Lung (tissue), 12 donors: ENCODE results near the gene MEA1. TPM values are rescaled to one million over a fixed set of nuclear protein-coding genes. Genes with fewer than 3 reads are reported as not detected.

Experiments
- ATAC-seq: fragments of 200-7000 bp; cut with Tn5 transposase; one replicate; pipeline ENCODE4 v1.9.1; 2020; ENCODE audit warnings: moderate number of reproducible peaks; ENCODE audit not compliant: insufficient read depth, low FRiP score
- DNase-seq, 3 donors: peaks; one replicate each; pipeline ENCODE4 v3.0.0-alpha.2; 2013 to 2017
- H3K27ac ChIP-seq, 2 donors: one replicate each; pipeline ENCODE4 v1.5.1; 2013; ENCODE audit warnings: mild to moderate bottlenecking in 2 of 2, moderate library complexity in 2 of 2, control low read depth in 1 of 2, inconsistent platforms in 1 of 2, low read depth in 1 of 2, low read length in 1 of 2
- H3K27me3 ChIP-seq, 3 donors: one replicate each; pipeline ENCODE4 v1.5.1; 2013; ENCODE audit warnings: low read length in 2 of 3; ENCODE audit not compliant: control insufficient read depth in 3 of 3, insufficient read depth in 3 of 3
- H3K36me3 ChIP-seq, 4 donors: one replicate each; pipeline ENCODE4 v1.5.1; 2013; ENCODE audit warnings: low read length in 4 of 4, mild to moderate bottlenecking in 1 of 4, moderate library complexity in 1 of 4; ENCODE audit not compliant: control insufficient read depth in 4 of 4, insufficient read depth in 4 of 4
- H3K4me1 ChIP-seq, 5 donors: one replicate each; pipeline ENCODE4 v1.5.1; 2013; ENCODE audit warnings: low read length in 5 of 5, mild to moderate bottlenecking in 2 of 5, moderate library complexity in 1 of 5; ENCODE audit not compliant: control insufficient read depth in 5 of 5, insufficient read depth in 5 of 5
- H3K4me3 ChIP-seq: one replicate; pipeline ENCODE4 v1.5.1; 2013; ENCODE audit warnings: mild to moderate bottlenecking, control low read depth, moderate library complexity
- H3K9ac ChIP-seq, 2 donors: one replicate each; pipeline ENCODE4 v1.5.1; 2013; ENCODE audit warnings: low read length in 2 of 2, control low read depth in 1 of 2; ENCODE audit not compliant: insufficient read depth in 1 of 2
- H3K9me3 ChIP-seq, 4 donors: one replicate each; pipeline ENCODE4 v1.5.1; 2013; ENCODE audit warnings: low read length in 3 of 4, mild to moderate bottlenecking in 1 of 4, moderate library complexity in 1 of 4; ENCODE audit not compliant: control insufficient read depth in 4 of 4, insufficient read depth in 3 of 4
- CTCF ChIP-seq: IDR thresholded peaks from 2 replicates; pipeline ENCODE4 v1.5.1; 2012; ENCODE audit warnings: mild to moderate bottlenecking; ENCODE audit errors: control extremely low read depth, extremely low read depth
- WGBS, 2 donors: extraction: QIAGEN DNeasy Blood & Tissue Kit; methylation state at CpG; one replicate each; pipeline ENCODE4 v1.1.7; 2013; 5-methylcytosine and 5-hydroxymethylcytosine counted together
- polyA plus RNA-seq, 2 donors: library from polyadenylated mRNA; stranded (reverse); fragments of 200-250 nt; gene quantifications; one replicate each; pipeline ENCODE4 v1.2.1, GENCODE V29; 2013
- total RNA-seq, 2 donors: library from RNA; depleted of rRNA in 1 of 2; stranded (reverse); fragments of >200 nt in 1 of 2; gene quantifications; one replicate each; pipeline ENCODE4 v1.2.1, GENCODE V29; 2014 to 2021
- donor health status: control.
- donor health status: control.
- donor health status: Bipolar disorder and iron deficiency.
- donor health status: healthy.
- donor health status: DM: yes; HTN: yes; CAD: no.

Gene MEA1
- total and polyA plus RNA-seq, 4 donors: 32.5 to 113 (median 55.2) TPM

- DNase-seq (peak; percentile 25 to 32 (median 29)), ATAC-seq (no peak)
- TF ChIP-seq CTCF: no peak
- 91 to 94% methylated on average over 9 of the region's 9 CpGs for WGBS, 2 donors
- Histone ChIP-seq H3K9me3 (no peaks in the 10 kb centered on the region), H3K27me3 (peaks cover 0 to 4% (median 3%) of the 10 kb centered on the region in 3 donors), H3K27ac (no peak overlapping the region), H3K9ac (no peak overlapping the region), H3K4me3 (no peak overlapping the region), H3K36me3 (peaks cover 0 to 44% (median 15%) of the 10 kb centered on the region in 4 donors), H3K4me1 (peaks cover 0 to 14% (median 2%) of the 10 kb centered on the region in 5 donors)
Observed at GRCh38 chr6:42963855-42964605, 49.7 kb downstream of the MEA1 start.

DNA sequence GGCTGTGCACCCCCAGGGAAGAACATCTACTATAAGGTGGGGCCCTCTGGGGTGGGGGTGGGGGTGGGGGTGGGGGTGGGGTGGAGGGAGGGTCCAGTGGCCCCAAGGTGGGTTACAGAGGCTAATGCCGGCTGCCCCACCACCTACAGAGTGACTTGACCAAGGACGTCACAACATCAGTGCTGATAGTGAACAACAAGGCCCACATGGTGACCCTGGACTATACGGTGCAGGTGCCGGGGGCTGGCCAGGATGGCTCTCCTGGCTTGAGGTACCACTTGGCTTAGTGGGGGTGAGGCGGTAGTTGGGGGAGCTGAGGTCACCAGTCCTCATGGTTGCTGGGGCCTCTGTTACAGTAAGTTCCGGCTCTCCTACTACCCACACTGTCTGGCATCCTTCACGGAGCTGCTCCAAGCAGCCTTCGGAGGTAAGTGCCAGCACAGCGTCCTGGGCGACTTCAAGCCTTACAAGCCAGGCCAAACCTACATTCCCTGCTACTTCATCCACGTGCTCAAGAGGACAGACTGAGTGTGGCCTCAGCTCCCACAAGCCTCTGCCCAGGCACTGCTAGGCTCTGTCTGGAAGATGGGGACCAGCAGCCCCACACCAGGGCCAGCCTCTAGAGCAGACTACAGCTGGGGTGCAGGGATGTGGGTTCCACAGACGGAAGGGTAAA, 50.4 kb downstream of the MEA1 start:
- TF ChIP-seq CTCF: no peak
- Histone ChIP-seq H3K9ac (no peak overlapping the region), H3K4me1 (peaks cover 0 to 14% (median 2%) of the 10 kb centered on the region in 5 donors), H3K27me3 (peaks cover 0 to 4% (median 3%) of the 10 kb centered on the region in 3 donors), H3K27ac (no peak overlapping the region), H3K4me3 (no peak overlapping the region), H3K36me3 (peaks cover 0 to 41% (median 13%) of the 10 kb centered on the region in 4 donors), H3K9me3 (no peaks in the 10 kb centered on the region)
- ATAC-seq (no peak), DNase-seq (no peak)
- 89 to 90% methylated on average over 12 of the region's 12 CpGs for WGBS, 2 donors

- Histone ChIP-seq H3K27me3 (peaks cover 0 to 4% (median 3%) of the 10 kb centered on the region in 3 donors), H3K4me1 (peaks cover 0 to 14% (median 2%) of the 10 kb centered on the region in 5 donors), H3K4me3 (no peak overlapping the region), H3K9ac (no peak overlapping the region), H3K9me3 (no peaks in the 10 kb centered on the region), H3K27ac (no peak overlapping the region), H3K36me3 (peaks cover 0 to 38% (median 13%) of the 10 kb centered on the region in 4 donors)
- no peak for ATAC-seq
- 91 to 95% methylated on average over 13 of the region's 13 CpGs for WGBS, 2 donors
- no peak for DNase-seq
- TF ChIP-seq CTCF: no peak
Observed at GRCh38 chr6:42962502-42963178, 51.1 kb downstream of the MEA1 start.
